ENCODE measurements around the gene TMEM138.

TMEM138 gene

DNA sequence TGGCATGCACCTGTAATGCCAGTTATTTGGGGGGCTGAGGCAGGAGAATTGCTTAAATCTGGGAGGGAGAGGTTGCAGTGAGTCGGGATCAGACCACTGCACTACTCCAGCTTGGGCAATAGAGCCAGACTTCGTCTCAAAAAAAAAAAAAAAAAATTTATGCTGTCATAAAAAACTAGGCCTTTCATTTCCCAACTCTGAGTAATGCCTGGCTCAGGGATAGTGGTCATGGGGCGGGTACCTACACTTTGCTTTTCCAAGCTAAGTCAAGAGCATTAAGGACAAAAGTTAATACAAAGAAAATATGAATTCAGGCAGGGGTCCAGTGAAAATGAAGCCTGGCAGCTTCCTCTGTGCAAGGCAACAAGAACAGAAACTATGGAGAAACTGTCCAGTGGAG is 51.3 kb downstream of the TMEM138 start:
- Histone ChIP-seq H3K9me3 (ENCODE audit: insufficient read depth, low read length) (no peaks in the 10 kb centered on the region), H3K9ac (ENCODE audit: insufficient read length, low read depth) (no peak overlapping the region), H3K36me3 (ENCODE audit: insufficient read depth, insufficient read length, low read length) (peaks cover 95% of the 10 kb centered on the region), H3K4me3 (ENCODE audit: insufficient read length, low read depth) (no peak overlapping the region), H3K27me3 (ENCODE audit: insufficient read depth, insufficient read length) (no peaks in the 10 kb centered on the region), H3K4me1 (ENCODE audit: insufficient read depth, insufficient read length) (no peaks in the 10 kb centered on the region)
- no peak for DNase-seq (ENCODE audit: low read depth, low spot score)
- TF ChIP-seq ZNF274 (IDR thresholded peaks at IDR 0.05; ENCODE audit: low read depth, low read length) (no peak), YY1 (IDR thresholded peaks at IDR 0.05; ENCODE audit: insufficient read depth, insufficient read length) (no peak), SUZ12 (IDR thresholded peaks at IDR 0.05; ENCODE audit: extremely low read depth, insufficient read depth, insufficient read length) (no peak)

DNA sequence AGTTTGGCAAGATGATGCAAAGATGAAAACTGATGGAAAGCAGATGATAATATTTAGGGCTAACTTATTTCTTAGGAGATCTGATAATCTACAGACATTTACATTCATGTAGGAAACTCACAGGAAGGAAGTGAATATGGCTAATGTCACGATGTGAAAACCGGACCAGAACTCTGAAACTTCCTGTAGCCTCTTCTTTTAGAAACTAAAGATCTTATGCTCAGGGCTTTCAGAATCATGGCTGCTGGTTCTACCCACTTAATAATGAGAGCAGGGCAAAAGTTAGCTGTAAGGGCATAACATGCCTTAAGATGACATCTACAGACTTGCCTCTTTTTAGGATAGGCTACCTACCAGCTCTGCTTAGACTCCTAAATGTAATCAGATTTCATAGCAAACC is 52.4 kb downstream of the TMEM138 start:
- H3K27me3 ChIP-seq (ENCODE audit: insufficient read depth, insufficient read length): no peaks in the 10 kb centered on the region
- H3K4me3 ChIP-seq (ENCODE audit: insufficient read length, low read depth): no peak overlapping the region
- no peaks in the 10 kb centered on the region for H3K4me1 ChIP-seq (ENCODE audit: insufficient read depth, insufficient read length)
- peaks cover 96% of the 10 kb centered on the region for H3K36me3 ChIP-seq (ENCODE audit: insufficient read depth, insufficient read length, low read length)
- TF ChIP-seq YY1 (IDR thresholded peaks at IDR 0.05; ENCODE audit: insufficient read depth, insufficient read length) (no peak), ZNF274 (IDR thresholded peaks at IDR 0.05; ENCODE audit: low read depth, low read length) (no peak), SUZ12 (IDR thresholded peaks at IDR 0.05; ENCODE audit: extremely low read depth, insufficient read depth, insufficient read length) (no peak)
- DNase-seq (ENCODE audit: low read depth, low spot score): no peak
- no peaks in the 10 kb centered on the region for H3K9me3 ChIP-seq (ENCODE audit: insufficient read depth, low read length)
- H3K9ac ChIP-seq (ENCODE audit: insufficient read length, low read depth): no peak overlapping the region

DNA sequence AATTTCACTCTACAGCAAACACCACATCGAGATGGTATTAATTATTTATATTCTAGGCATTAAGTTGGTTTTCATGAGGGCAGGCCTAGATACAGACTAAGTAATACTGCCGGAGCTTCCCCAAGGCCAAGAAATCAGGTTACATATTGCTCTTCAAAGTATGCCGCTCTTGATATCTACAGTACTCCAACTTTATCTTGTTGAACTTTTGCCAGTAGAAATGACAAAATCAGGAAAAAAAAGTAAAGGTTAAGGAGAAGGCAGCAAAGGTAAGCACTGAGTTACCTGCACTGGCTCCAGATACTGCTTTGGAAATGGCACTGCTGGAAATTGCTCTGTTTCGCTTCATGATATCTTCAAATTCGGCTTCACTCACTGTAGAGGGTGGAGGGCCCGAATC is 53.2 kb downstream of the TMEM138 start:
- Histone ChIP-seq H3K9ac (ENCODE audit: insufficient read length, low read depth) (no peak overlapping the region), H3K9me3 (ENCODE audit: insufficient read depth, low read length) (no peaks in the 10 kb centered on the region)

DNA sequence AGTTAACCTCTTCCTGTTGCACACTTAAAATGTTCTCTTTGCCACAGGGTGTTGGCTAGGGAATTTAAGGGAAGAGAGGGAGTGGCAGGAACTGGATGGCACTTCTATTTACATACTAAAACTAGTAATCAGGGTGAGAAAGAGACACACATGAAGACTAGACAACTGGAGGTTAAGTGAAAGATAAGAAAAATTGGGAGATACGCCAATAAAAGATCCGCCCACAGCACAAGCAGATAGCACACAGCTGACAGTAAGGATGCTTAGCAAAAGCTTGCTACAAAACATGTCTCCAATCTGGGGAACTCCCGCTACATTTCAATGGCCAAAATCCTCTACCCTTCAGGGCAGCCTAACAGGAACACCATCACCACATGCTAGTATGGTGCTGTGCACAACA is 54.8 kb downstream of the TMEM138 start:
- peaks cover 96% of the 10 kb centered on the region for H3K36me3 ChIP-seq (ENCODE audit: insufficient read depth, insufficient read length, low read length)
- H3K9ac ChIP-seq (ENCODE audit: insufficient read length, low read depth): no peak overlapping the region
- no peaks in the 10 kb centered on the region for H3K27me3 ChIP-seq (ENCODE audit: insufficient read depth, insufficient read length)
- no peaks in the 10 kb centered on the region for H3K9me3 ChIP-seq (ENCODE audit: insufficient read depth, low read length)
- no peaks in the 10 kb centered on the region for H3K4me1 ChIP-seq (ENCODE audit: insufficient read depth, insufficient read length)
- no peak overlapping the region for H3K4me3 ChIP-seq (ENCODE audit: insufficient read length, low read depth)
- no peak for DNase-seq (ENCODE audit: low read depth, low spot score)
- no peak for TF ChIP-seq ZNF274 (IDR thresholded peaks at IDR 0.05; ENCODE audit: low read depth, low read length)

More for the DNA sequence above, 53.2 kb downstream of the TMEM138 start:
- Histone ChIP-seq H3K27me3 (ENCODE audit: insufficient read depth, insufficient read length) (no peaks in the 10 kb centered on the region), H3K4me1 (ENCODE audit: insufficient read depth, insufficient read length) (no peaks in the 10 kb centered on the region), H3K4me3 (ENCODE audit: insufficient read length, low read depth) (no peak overlapping the region), H3K36me3 (ENCODE audit: insufficient read depth, insufficient read length, low read length) (peaks cover 96% of the 10 kb centered on the region)
- no peak for DNase-seq (ENCODE audit: low read depth, low spot score)
- TF ChIP-seq SUZ12 (IDR thresholded peaks at IDR 0.05; ENCODE audit: extremely low read depth, insufficient read depth, insufficient read length): no peak
- no peak for TF ChIP-seq YY1 (IDR thresholded peaks at IDR 0.05; ENCODE audit: insufficient read depth, insufficient read length)
- no peak for TF ChIP-seq ZNF274 (IDR thresholded peaks at IDR 0.05; ENCODE audit: low read depth, low read length)

DNA sequence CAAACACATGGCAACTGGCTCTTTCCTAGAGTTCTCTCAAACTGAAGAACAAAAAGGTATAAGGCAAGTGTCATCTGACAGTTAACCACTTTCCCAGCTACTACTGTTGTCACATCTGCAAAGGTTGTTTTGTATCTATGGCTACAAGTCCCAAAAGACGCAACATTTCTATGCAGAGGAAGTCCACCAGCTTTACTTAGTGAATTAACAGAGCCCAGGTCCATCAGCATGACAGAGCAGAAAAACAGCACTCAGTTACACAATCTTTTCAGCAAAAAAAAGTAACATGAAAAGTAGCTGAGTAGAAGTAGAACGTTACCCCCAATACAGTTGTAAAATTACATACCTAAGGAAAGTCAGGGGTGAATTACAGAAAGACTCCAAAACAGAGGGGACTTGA is 55.5 kb downstream of the TMEM138 start:
- Histone ChIP-seq H3K9me3 (ENCODE audit: insufficient read depth, low read length) (no peaks in the 10 kb centered on the region), H3K36me3 (ENCODE audit: insufficient read depth, insufficient read length, low read length) (peaks cover 96% of the 10 kb centered on the region), H3K4me3 (ENCODE audit: insufficient read length, low read depth) (no peak overlapping the region), H3K9ac (ENCODE audit: insufficient read length, low read depth) (no peak overlapping the region), H3K4me1 (ENCODE audit: insufficient read depth, insufficient read length) (no peaks in the 10 kb centered on the region), H3K27me3 (ENCODE audit: insufficient read depth, insufficient read length) (no peaks in the 10 kb centered on the region)
- TF ChIP-seq YY1 (IDR thresholded peaks at IDR 0.05; ENCODE audit: insufficient read depth, insufficient read length) (no peak), ZNF274 (IDR thresholded peaks at IDR 0.05; ENCODE audit: low read depth, low read length) (no peak), SUZ12 (IDR thresholded peaks at IDR 0.05; ENCODE audit: extremely low read depth, insufficient read depth, insufficient read length) (no peak)
- no peak for DNase-seq (ENCODE audit: low read depth, low spot score)

DNA sequence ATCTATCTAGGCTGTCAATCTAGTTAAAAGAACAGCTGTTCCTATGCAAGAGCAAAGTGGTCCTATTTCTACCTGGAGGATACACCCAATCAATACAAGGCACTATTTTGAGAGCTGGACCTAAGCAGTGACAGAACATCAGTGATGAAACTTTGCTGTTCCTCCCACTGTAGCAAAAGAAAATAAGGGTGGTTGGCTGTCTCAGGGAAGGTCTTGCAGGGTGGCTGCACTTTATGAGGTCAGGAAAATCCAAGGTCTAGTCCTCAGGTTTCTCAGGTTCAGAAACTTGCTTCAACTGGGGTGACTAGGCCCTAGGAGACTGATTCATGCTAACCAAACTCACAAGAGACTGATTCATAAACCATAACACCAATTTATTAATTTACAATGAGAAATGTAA is 56.0 kb downstream of the TMEM138 start:
- Histone ChIP-seq H3K9me3 (ENCODE audit: insufficient read depth, low read length) (no peaks in the 10 kb centered on the region), H3K4me1 (ENCODE audit: insufficient read depth, insufficient read length) (no peaks in the 10 kb centered on the region), H3K27me3 (ENCODE audit: insufficient read depth, insufficient read length) (no peaks in the 10 kb centered on the region), H3K4me3 (ENCODE audit: insufficient read length, low read depth) (no peak overlapping the region), H3K9ac (ENCODE audit: insufficient read length, low read depth) (no peak overlapping the region), H3K36me3 (ENCODE audit: insufficient read depth, insufficient read length, low read length) (peaks cover 96% of the 10 kb centered on the region)
- no peak for TF ChIP-seq SUZ12 (IDR thresholded peaks at IDR 0.05; ENCODE audit: extremely low read depth, insufficient read depth, insufficient read length)
- no peak for TF ChIP-seq ZNF274 (IDR thresholded peaks at IDR 0.05; ENCODE audit: low read depth, low read length)
- TF ChIP-seq YY1 (IDR thresholded peaks at IDR 0.05; ENCODE audit: insufficient read depth, insufficient read length): no peak
- DNase-seq (ENCODE audit: low read depth, low spot score): no peak

Data from NT2/D1 (cell line).